H9 (cell line): Measurements from ENCODE around the gene KBTBD13. TPM values are rescaled to one million over a fixed set of nuclear protein-coding genes. Genes with fewer than 3 reads are reported as not detected.

Experiments used
- DNase-seq: peaks from one replicate; pipeline ENCODE4 v3.0.0-alpha.2; 2017
- H2AFZ ChIP-seq: one replicate; pipeline ENCODE4 v1.6.1; 2013; ENCODE audit warnings: mild to moderate bottlenecking, low read length, control low read depth, moderate library complexity
- H2AK5ac ChIP-seq: 2 replicates; pipeline ENCODE4 v1.6.1; 2013; ENCODE audit warnings: low read length, control low read depth, mixed read lengths; ENCODE audit not compliant: insufficient read length
- H2BK120ac ChIP-seq: one replicate; pipeline ENCODE4 v1.6.1; 2013; ENCODE audit warnings: low read depth, mild to moderate bottlenecking, low read length, control low read depth, inconsistent platforms; ENCODE audit not compliant: poor library complexity, severe bottlenecking
- H2BK12ac ChIP-seq: 2 replicates; pipeline ENCODE4 v1.6.1; 2013; ENCODE audit warnings: low read length, control low read depth, mixed read lengths, low read depth; ENCODE audit not compliant: insufficient read length
- H2BK15ac ChIP-seq: 2 replicates; pipeline ENCODE4 v1.6.1; 2013; ENCODE audit warnings: low read depth, low read length, control low read depth
- H2BK20ac ChIP-seq: one replicate; pipeline ENCODE4 v1.6.1; 2013; ENCODE audit warnings: low read depth, mild to moderate bottlenecking, low read length, control low read depth, inconsistent platforms; ENCODE audit not compliant: poor library complexity, severe bottlenecking
- H2BK5ac ChIP-seq: 2 replicates; pipeline ENCODE4 v1.6.1; 2013; ENCODE audit warnings: low read length, control low read depth, mixed read lengths; ENCODE audit not compliant: insufficient read length
- H3K14ac ChIP-seq: 2 replicates; pipeline ENCODE4 v1.6.1; 2013; ENCODE audit warnings: low read length, control low read depth; ENCODE audit not compliant: insufficient read depth
- H3K18ac ChIP-seq: 2 replicates; pipeline ENCODE4 v1.6.1; 2013; ENCODE audit warnings: low read depth, mild to moderate bottlenecking, mixed read lengths, low read length, control low read depth; ENCODE audit not compliant: insufficient read length
- H3K23ac ChIP-seq: 2 replicates; pipeline ENCODE4 v1.6.1; 2013; ENCODE audit warnings: low read length, control low read depth, mixed read lengths, low read depth; ENCODE audit not compliant: insufficient read length
- H3K23me2 ChIP-seq: 2 replicates; pipeline ENCODE4 v1.6.1; 2013; ENCODE audit warnings: low read depth, mild to moderate bottlenecking, mixed read lengths, low read length, control low read depth; ENCODE audit not compliant: insufficient read length, poor library complexity, severe bottlenecking
- H3K27ac ChIP-seq: 2 replicates; pipeline ENCODE4 v1.5.1; 2013; ENCODE audit warnings: low read length, control low read depth, mixed read lengths, low read depth; ENCODE audit not compliant: insufficient read length
- H3K27me3 ChIP-seq: 2 replicates; pipeline ENCODE4 v1.6.1; 2013; ENCODE audit warnings: low read length, control low read depth, inconsistent platforms; ENCODE audit not compliant: insufficient read depth
- H3K4ac ChIP-seq: 2 replicates; pipeline ENCODE4 v1.6.1; 2013; ENCODE audit warnings: low read depth, mild to moderate bottlenecking, control low read depth, inconsistent platforms, low read length, moderate library complexity
- H3K4me1 ChIP-seq: 2 replicates; pipeline ENCODE4 v1.6.1; 2013; ENCODE audit warnings: low read length, control low read depth, inconsistent platforms; ENCODE audit not compliant: insufficient read depth
- H3K4me2 ChIP-seq: 2 replicates; pipeline ENCODE4 v1.6.1; 2013; ENCODE audit warnings: low read length, control low read depth, mixed read lengths; ENCODE audit not compliant: insufficient read length, insufficient read depth
- H3K56ac ChIP-seq: 2 replicates; pipeline ENCODE4 v1.6.1; 2013; ENCODE audit warnings: low read depth, mild to moderate bottlenecking, mixed read lengths, low read length, control low read depth; ENCODE audit not compliant: insufficient read length
- H3K79me1 ChIP-seq: 2 replicates; pipeline ENCODE4 v1.6.1; 2013; ENCODE audit warnings: low read depth, mild to moderate bottlenecking, moderate library complexity, low read length, control low read depth, inconsistent platforms; ENCODE audit not compliant: insufficient read depth, poor library complexity, severe bottlenecking
- H3K79me2 ChIP-seq: 2 replicates; pipeline ENCODE4 v1.6.1; 2013; ENCODE audit warnings: low read length, control low read depth, inconsistent platforms; ENCODE audit not compliant: insufficient read depth
- H3K9ac ChIP-seq: 2 replicates; pipeline ENCODE4 v1.6.1; 2013; ENCODE audit warnings: low read length, control low read depth, mixed read lengths; ENCODE audit not compliant: insufficient read length; ENCODE audit errors: extremely low read depth
- H3K9me3 ChIP-seq: one replicate; pipeline ENCODE4 v1.6.1; 2013; ENCODE audit warnings: low read depth, low read length, inconsistent platforms; ENCODE audit not compliant: control insufficient read depth
- H3T11ph ChIP-seq: one replicate; pipeline ENCODE4 v1.6.1; 2013; ENCODE audit warnings: mild to moderate bottlenecking, low read length, control low read depth, inconsistent platforms
- H4K20me1 ChIP-seq: one replicate; pipeline ENCODE4 v1.6.1; 2013; ENCODE audit not compliant: control insufficient read depth, insufficient read length, insufficient read depth
- H4K5ac ChIP-seq: 2 replicates; pipeline ENCODE4 v1.6.1; 2013; ENCODE audit warnings: low read depth, mild to moderate bottlenecking, mixed read lengths, low read length, control low read depth; ENCODE audit not compliant: insufficient read length
- H4K8ac ChIP-seq: replicated peaks from 2 replicates; pipeline ENCODE4 v1.6.1; 2013; ENCODE audit warnings: low read length, control low read depth, mixed read lengths, low read depth; ENCODE audit not compliant: insufficient read length
- H4K91ac ChIP-seq: 2 replicates; pipeline ENCODE4 v1.6.1; 2013; ENCODE audit warnings: low read depth, mild to moderate bottlenecking, moderate library complexity, mixed read lengths, low read length, control low read depth; ENCODE audit not compliant: insufficient read length
- H3K27ac Mint-ChIP-seq, 3 experiments: 2 replicates in 2 of 3; 3 replicates in 1 of 3; pipeline ENCODE4 v1.8.0; 2020 to 2021; ENCODE audit warnings: mixed read lengths in 3 of 3, mild to moderate bottlenecking in 1 of 3, moderate library complexity in 1 of 3
- H3K27me3 Mint-ChIP-seq: 2 replicates; pipeline ENCODE4 v1.8.0; 2021; ENCODE audit warnings: low read depth, mild to moderate bottlenecking, moderate library complexity, mixed read lengths
- H3K36me3 Mint-ChIP-seq, 3 experiments: 2 replicates in 2 of 3; 3 replicates in 1 of 3; pipeline ENCODE4 v1.8.0; 2020 to 2021; ENCODE audit warnings: low read depth in 3 of 3, mixed read lengths in 3 of 3; ENCODE audit not compliant: insufficient read depth in 1 of 3
- H3K4me1 Mint-ChIP-seq, 2 experiments: 2 replicates each; pipeline ENCODE4 v1.8.0; 2020; ENCODE audit warnings: mixed read lengths in 2 of 2
- H3K4me3 Mint-ChIP-seq, 2 experiments: 2 replicates in 1 of 2; 3 replicates in 1 of 2; pipeline ENCODE4 v1.8.0; 2020 to 2021; ENCODE audit warnings: mild to moderate bottlenecking in 2 of 2, mixed read lengths in 2 of 2, moderate library complexity in 1 of 2
- H3K9me3 Mint-ChIP-seq, 2 experiments: 2 replicates in 1 of 2; 3 replicates in 1 of 2; pipeline ENCODE4 v1.8.0; 2020; ENCODE audit warnings: mild to moderate bottlenecking in 2 of 2, mixed read lengths in 2 of 2, moderate library complexity in 1 of 2
- WGBS: extraction: QIAGEN DNeasy Blood & Tissue Kit; methylation state at CpG from one replicate; pipeline ENCODE4 v1.1.7; 2013; ENCODE audit warnings: missing lambda C conversion rate, low lambda C conversion rate, mixed read lengths; ENCODE audit not compliant: insufficient read length; ENCODE audit errors: extremely low coverage; 5-methylcytosine and 5-hydroxymethylcytosine counted together
- total RNA-seq: library from RNA; stranded (reverse); gene quantifications from 2 replicates; pipeline ENCODE4 v1.2.1, GENCODE V29; 2021
- TF ChIP-seq, protein P1 (sequence below): fragments of 200-600 bp; sonication (generic); conservative IDR thresholded peaks from 3 replicates; pipeline ENCODE4 v1.8.0; 2021; ENCODE audit warnings: antibody characterized with exemption, mild to moderate bottlenecking

Gene KBTBD13
- total RNA-seq, 1 experiment from 2014 or later: not detected

GRCh38 chr15:65059931-65060596 is 16.5 kb upstream of the KBTBD13 start:
- no peak overlapping the region for H2AK5ac ChIP-seq
- Mint-ChIP-seq H3K27me3 (no peaks in the 10 kb centered on the region), H3K4me3 (no peak overlapping the region), H3K9me3 (no peaks in the 10 kb centered on the region), H3K36me3 (peaks cover 0 to 6% (median 6%) of the 10 kb centered on the region in 3 experiments; a peak in 3 of 7 replicates), H3K4me1 (peaks cover 0 to under 1% of the 10 kb centered on the region in 2 experiments; a peak in 1 of 4 replicates), H3K27ac (no peak overlapping the region)
- no peak overlapping the region for H2BK120ac ChIP-seq
- H3K9me3 ChIP-seq: no peaks in the 10 kb centered on the region
- no peaks in the 10 kb centered on the region for H3K79me2 ChIP-seq
- no peak overlapping the region for H3K18ac ChIP-seq
- H2BK15ac ChIP-seq: no peak overlapping the region
- no peak overlapping the region for H3K4ac ChIP-seq
- H3K56ac ChIP-seq: no peak overlapping the region
- no peak overlapping the region for H4K8ac ChIP-seq
- H4K91ac ChIP-seq: no peak overlapping the region
- H3K79me1 ChIP-seq: no peaks in the 10 kb centered on the region
- H3K14ac ChIP-seq: no peak overlapping the region
- no peaks in the 10 kb centered on the region for H3K27me3 ChIP-seq
- H4K5ac ChIP-seq: no peak overlapping the region
- no peak overlapping the region for H3K4me2 ChIP-seq
- H3K4me1 ChIP-seq: no peaks in the 10 kb centered on the region
- WGBS: no CpG with 5 or more reads among the region's 4 CpGs
- TF ChIP-seq, protein P1, sequence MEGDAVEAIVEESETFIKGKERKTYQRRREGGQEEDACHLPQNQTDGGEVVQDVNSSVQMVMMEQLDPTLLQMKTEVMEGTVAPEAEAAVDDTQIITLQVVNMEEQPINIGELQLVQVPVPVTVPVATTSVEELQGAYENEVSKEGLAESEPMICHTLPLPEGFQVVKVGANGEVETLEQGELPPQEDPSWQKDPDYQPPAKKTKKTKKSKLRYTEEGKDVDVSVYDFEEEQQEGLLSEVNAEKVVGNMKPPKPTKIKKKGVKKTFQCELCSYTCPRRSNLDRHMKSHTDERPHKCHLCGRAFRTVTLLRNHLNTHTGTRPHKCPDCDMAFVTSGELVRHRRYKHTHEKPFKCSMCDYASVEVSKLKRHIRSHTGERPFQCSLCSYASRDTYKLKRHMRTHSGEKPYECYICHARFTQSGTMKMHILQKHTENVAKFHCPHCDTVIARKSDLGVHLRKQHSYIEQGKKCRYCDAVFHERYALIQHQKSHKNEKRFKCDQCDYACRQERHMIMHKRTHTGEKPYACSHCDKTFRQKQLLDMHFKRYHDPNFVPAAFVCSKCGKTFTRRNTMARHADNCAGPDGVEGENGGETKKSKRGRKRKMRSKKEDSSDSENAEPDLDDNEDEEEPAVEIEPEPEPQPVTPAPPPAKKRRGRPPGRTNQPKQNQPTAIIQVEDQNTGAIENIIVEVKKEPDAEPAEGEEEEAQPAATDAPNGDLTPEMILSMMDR: no peak
- no peak overlapping the region for H2BK12ac ChIP-seq
- no peak overlapping the region for H2BK5ac ChIP-seq
- no peak overlapping the region for H2BK20ac ChIP-seq
- no peak overlapping the region for H3K27ac ChIP-seq
- H3K9ac ChIP-seq: no peak overlapping the region
- no peaks in the 10 kb centered on the region for H3K23me2 ChIP-seq
- no peaks in the 10 kb centered on the region for H4K20me1 ChIP-seq
- no peak overlapping the region for H3T11ph ChIP-seq
- no peak for DNase-seq
- H2AFZ ChIP-seq: no peak overlapping the region
- H3K23ac ChIP-seq: no peak overlapping the region
